MCF 10A (cell line): ENCODE measurements around the gene TMEM91. TPM values are rescaled to one million over a fixed set of nuclear protein-coding genes. Genes with fewer than 3 reads are reported as not detected.
"Not testable (repeated sequence)": the region's sequence is repeated elsewhere in the genome, so short reads cannot be mapped to it uniquely, and the experiment has no call there.

Source experiments
- BruUV-seq: library from RNA; stranded (reverse); fragments of 400-500 nt; replicated peaks from 2 replicates; lab custom pipeline; 2021; lab: Mats Ljungman, UMichigan
- CTCF ChIA-PET: fragments of 300-600 bp; sonication (Branson Sonifier 250); formaldehyde crosslinking; extraction: SDS; loops from one replicate; lab custom pipeline; 2021; ENCODE audit warnings: antibody characterized with exemption, inconsistent platforms; lab: Yijun Ruan, JAX
- POLR2A ChIA-PET: fragments of 300-600, 350-650 bp; sonication (Branson Sonifier 250); formaldehyde crosslinking; extraction: SDS; loops from one replicate; lab custom pipeline; 2020; ENCODE audit warnings: antibody characterized with exemption, inconsistent platforms; lab: Yijun Ruan, JAX
- DNase-seq: peaks from one replicate; pipeline ENCODE4 v3.0.0-alpha.2; 2018; ENCODE audit not compliant: unreplicated experiment
- H3K27ac Mint-ChIP-seq: one replicate; pipeline ENCODE4 v1.8.0; 2022; ENCODE audit warnings: mild to moderate bottlenecking, low read depth, mixed read lengths; ENCODE audit not compliant: unreplicated experiment
- H3K27me3 Mint-ChIP-seq: one replicate; pipeline ENCODE4 v1.8.0; 2022; ENCODE audit warnings: mixed read lengths; ENCODE audit not compliant: insufficient read depth, unreplicated experiment
- H3K36me3 Mint-ChIP-seq: one replicate; pipeline ENCODE4 v1.8.0; 2022; ENCODE audit warnings: mild to moderate bottlenecking, moderate library complexity, mixed read lengths; ENCODE audit not compliant: insufficient read depth, unreplicated experiment
- H3K4me1 Mint-ChIP-seq: one replicate; pipeline ENCODE4 v1.8.0; 2022; ENCODE audit warnings: mixed read lengths; ENCODE audit not compliant: insufficient read depth, unreplicated experiment
- H3K4me3 Mint-ChIP-seq: one replicate; pipeline ENCODE4 v1.8.0; 2022; ENCODE audit warnings: mild to moderate bottlenecking, moderate library complexity, mixed read lengths; ENCODE audit not compliant: unreplicated experiment
- H3K9me3 Mint-ChIP-seq: one replicate; pipeline ENCODE4 v1.8.0; 2022; ENCODE audit warnings: mixed read lengths; ENCODE audit not compliant: unreplicated experiment
- CTCF ChIP-seq: fragments of 200-600 bp; IDR thresholded peaks from one replicate; pipeline ENCODE4 v1.8.0; 2022; ENCODE audit warnings: antibody characterized with exemption, mild to moderate bottlenecking; ENCODE audit not compliant: unreplicated experiment
- intact Hi-C: fragments of 100-400 bp; cut with micrococcal nuclease; formaldehyde crosslinking; loops from 2 replicates; pipeline ENCODE4 v1.14.1; 2022
- total RNA-seq: library from RNA; stranded (reverse); gene quantifications from 2 replicates; pipeline ENCODE4 v1.2.3, GENCODE V29; 2022

TMEM91 gene
- total RNA-seq, 1 experiment from 2014 or later: 6.1 TPM

GRCh38 chr19:41339936-41340335 is 36.4 kb upstream of the TMEM91 start:
- no peaks in the 10 kb centered on the region for H3K27me3 Mint-ChIP-seq
- peaks cover 6% of the 10 kb centered on the region for H3K4me1 Mint-ChIP-seq
- peaks cover 64% of the 10 kb centered on the region for H3K36me3 Mint-ChIP-seq
- CTCF ChIA-PET: no interaction called here
- intact Hi-C loops: no loop called here
- H3K9me3 Mint-ChIP-seq: no peaks in the 10 kb centered on the region
- POLR2A ChIA-PET: no interaction called here
- H3K4me3 Mint-ChIP-seq: no peak overlapping the region
- DNase-seq: no peak
- no TSS peak for BruUV-seq
- TF ChIP-seq CTCF: no peak
- no peak overlapping the region for H3K27ac Mint-ChIP-seq

GRCh38 chr19:41341669-41342490 is 34.5 kb upstream of the TMEM91 start:
- BruUV-seq: no TSS peak

GRCh38 chr19:41344162-41344561 is 32.2 kb upstream of the TMEM91 start:
- Mint-ChIP-seq H3K27ac (no peak overlapping the region), H3K4me1 (peaks cover 6% of the 10 kb centered on the region), H3K9me3 (no peaks in the 10 kb centered on the region), H3K27me3 (no peaks in the 10 kb centered on the region), H3K4me3 (no peak overlapping the region), H3K36me3 (peaks cover 66% of the 10 kb centered on the region)
- ChIA-PET POLR2A (no interaction called here), CTCF (interaction anchor here (0.6 to 0.7 kb wide), 2 partner anchors 59 to 94 kb away, joined by 3 to 5 read pairs; no protein-coding TSS in a partner anchor)
- TF ChIP-seq CTCF: no peak
- DNase-seq: no peak
- no TSS peak for BruUV-seq
- intact Hi-C loops: no loop called here

More at GRCh38 chr19:41341669-41342490, 34.5 kb upstream of the TMEM91 start:
- POLR2A ChIA-PET: interaction anchor here (0.7 to 1.0 kb wide), 3 partner anchors 22 to 98 kb away, joined by 3 to 5 read pairs (median 3); partner anchors contain the start of gene B9D2
- no peak for DNase-seq
- CTCF ChIA-PET: interaction anchor here (0.6 to 0.7 kb wide), 2 partner anchors 22 to 23 kb away, joined by 3 to 4 read pairs; partner anchors contain the start of gene B9D2
- intact Hi-C loops: no loop called here
- Mint-ChIP-seq H3K4me1 (peaks cover 6% of the 10 kb centered on the region), H3K4me3 (no peak overlapping the region), H3K27me3 (no peaks in the 10 kb centered on the region), H3K36me3 (peaks cover 62% of the 10 kb centered on the region), H3K9me3 (no peaks in the 10 kb centered on the region), H3K27ac (no peak overlapping the region)
- TF ChIP-seq CTCF: no peak

GRCh38 chr19:41346916-41347315 is 29.4 kb upstream of the TMEM91 start:
- H3K27ac Mint-ChIP-seq, DNase-seq, H3K4me3 Mint-ChIP-seq, BruUV-seq, H3K27me3 Mint-ChIP-seq, intact Hi-C loops, H3K9me3 Mint-ChIP-seq: not testable (repeated sequence)
- ChIA-PET CTCF (interaction anchor here (0.7 to 1.8 kb wide), 2 partner anchors 9 to 11 kb away, joined by 3 to 4 read pairs; no protein-coding TSS in a partner anchor), POLR2A (interaction anchor here (1.0 kb wide), 1 partner anchor 17 kb away, joined by 4 read pairs; the partner anchor contains the start of gene B9D2)
- Mint-ChIP-seq H3K4me1 (peaks cover 18% of the 10 kb centered on the region), H3K36me3 (peaks cover 52% of the 10 kb centered on the region)
